Measurements from ENCODE around the gene DPP10.

DNA sequence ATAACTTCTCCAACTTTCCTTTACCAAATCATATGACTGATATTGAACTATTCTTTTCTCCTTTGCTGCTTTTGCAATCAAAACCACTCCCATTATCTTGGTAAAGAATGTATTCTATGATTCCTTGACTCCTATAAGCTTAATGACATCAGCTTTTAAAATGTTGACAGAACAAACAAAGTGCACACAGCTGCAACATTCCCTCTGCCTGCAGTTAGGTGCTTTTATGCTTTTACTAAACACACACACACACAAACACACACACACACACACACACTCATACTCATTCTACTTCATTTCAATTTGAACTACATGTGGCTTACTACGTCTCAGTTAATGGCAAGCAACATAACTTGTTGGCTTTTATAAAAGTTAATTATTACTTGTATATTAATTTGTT lies 946.6 kb downstream of the DPP10 start:
- no peak for TF ChIP-seq GLI4 (tag by site-specific recombination; IDR thresholded peaks at IDR 0.05)
- TF ChIP-seq, protein P1, sequence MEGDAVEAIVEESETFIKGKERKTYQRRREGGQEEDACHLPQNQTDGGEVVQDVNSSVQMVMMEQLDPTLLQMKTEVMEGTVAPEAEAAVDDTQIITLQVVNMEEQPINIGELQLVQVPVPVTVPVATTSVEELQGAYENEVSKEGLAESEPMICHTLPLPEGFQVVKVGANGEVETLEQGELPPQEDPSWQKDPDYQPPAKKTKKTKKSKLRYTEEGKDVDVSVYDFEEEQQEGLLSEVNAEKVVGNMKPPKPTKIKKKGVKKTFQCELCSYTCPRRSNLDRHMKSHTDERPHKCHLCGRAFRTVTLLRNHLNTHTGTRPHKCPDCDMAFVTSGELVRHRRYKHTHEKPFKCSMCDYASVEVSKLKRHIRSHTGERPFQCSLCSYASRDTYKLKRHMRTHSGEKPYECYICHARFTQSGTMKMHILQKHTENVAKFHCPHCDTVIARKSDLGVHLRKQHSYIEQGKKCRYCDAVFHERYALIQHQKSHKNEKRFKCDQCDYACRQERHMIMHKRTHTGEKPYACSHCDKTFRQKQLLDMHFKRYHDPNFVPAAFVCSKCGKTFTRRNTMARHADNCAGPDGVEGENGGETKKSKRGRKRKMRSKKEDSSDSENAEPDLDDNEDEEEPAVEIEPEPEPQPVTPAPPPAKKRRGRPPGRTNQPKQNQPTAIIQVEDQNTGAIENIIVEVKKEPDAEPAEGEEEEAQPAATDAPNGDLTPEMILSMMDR (tag by site-specific recombination; IDR thresholded peaks at IDR 0.05), result no peak
- no peak for TF ChIP-seq ZNF707 (tag by site-specific recombination; IDR thresholded peaks at IDR 0.05)
- TF ChIP-seq RBAK (tag by site-specific recombination; IDR thresholded peaks at IDR 0.05), result no peak
- no peak for TF ChIP-seq SETDB1 (IDR thresholded peaks at IDR 0.05; ENCODE audit: insufficient read length, low read length)
- TF ChIP-seq ZNF354C (tag by site-specific recombination; IDR thresholded peaks at IDR 0.05; ENCODE audit: borderline replicate concordance, low read depth), result no peak
- no peak for TF ChIP-seq ZNF416 (tag by site-specific recombination; IDR thresholded peaks at IDR 0.05)
- no peak for TF ChIP-seq REPIN1 (tag by site-specific recombination; IDR thresholded peaks at IDR 0.05; ENCODE audit: low read depth)
- TF ChIP-seq ZBTB17 (tag by site-specific recombination; IDR thresholded peaks at IDR 0.05), result no peak
- TF ChIP-seq, protein P2, sequence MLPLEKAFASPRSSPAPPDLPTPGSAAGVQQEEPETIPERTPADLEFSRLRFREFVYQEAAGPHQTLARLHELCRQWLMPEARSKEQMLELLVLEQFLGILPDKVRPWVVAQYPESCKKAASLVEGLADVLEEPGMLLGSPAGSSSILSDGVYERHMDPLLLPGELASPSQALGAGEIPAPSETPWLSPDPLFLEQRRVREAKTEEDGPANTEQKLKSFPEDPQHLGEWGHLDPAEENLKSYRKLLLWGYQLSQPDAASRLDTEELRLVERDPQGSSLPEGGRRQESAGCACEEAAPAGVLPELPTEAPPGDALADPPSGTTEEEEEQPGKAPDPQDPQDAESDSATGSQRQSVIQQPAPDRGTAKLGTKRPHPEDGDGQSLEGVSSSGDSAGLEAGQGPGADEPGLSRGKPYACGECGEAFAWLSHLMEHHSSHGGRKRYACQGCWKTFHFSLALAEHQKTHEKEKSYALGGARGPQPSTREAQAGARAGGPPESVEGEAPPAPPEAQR (tag by site-specific recombination; IDR thresholded peaks at IDR 0.05), result no peak
- TF ChIP-seq, protein P3, sequence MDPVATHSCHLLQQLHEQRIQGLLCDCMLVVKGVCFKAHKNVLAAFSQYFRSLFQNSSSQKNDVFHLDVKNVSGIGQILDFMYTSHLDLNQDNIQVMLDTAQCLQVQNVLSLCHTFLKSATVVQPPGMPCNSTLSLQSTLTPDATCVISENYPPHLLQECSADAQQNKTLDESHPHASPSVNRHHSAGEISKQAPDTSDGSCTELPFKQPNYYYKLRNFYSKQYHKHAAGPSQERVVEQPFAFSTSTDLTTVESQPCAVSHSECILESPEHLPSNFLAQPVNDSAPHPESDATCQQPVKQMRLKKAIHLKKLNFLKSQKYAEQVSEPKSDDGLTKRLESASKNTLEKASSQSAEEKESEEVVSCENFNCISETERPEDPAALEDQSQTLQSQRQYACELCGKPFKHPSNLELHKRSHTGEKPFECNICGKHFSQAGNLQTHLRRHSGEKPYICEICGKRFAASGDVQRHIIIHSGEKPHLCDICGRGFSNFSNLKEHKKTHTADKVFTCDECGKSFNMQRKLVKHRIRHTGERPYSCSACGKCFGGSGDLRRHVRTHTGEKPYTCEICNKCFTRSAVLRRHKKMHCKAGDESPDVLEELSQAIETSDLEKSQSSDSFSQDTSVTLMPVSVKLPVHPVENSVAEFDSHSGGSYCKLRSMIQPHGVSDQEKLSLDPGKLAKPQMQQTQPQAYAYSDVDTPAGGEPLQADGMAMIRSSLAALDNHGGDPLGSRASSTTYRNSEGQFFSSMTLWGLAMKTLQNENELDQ (tag by site-specific recombination; IDR thresholded peaks at IDR 0.05; ENCODE audit: low read depth), result no peak
- no peak for TF ChIP-seq ZNF302 (tag by site-specific recombination; IDR thresholded peaks at IDR 0.05; ENCODE audit: low read depth)
- no peak for TF ChIP-seq TCF7L2 (IDR thresholded peaks at IDR 0.05; ENCODE audit: borderline replicate concordance, low read depth, low read length)
- TF ChIP-seq ZXDB (tag by site-specific recombination; IDR thresholded peaks at IDR 0.05), result no peak
